ENCODE results near the gene CORO6. TPM values are rescaled to one million over a fixed set of nuclear protein-coding genes. Genes with fewer than 3 reads are reported as not detected.

CORO6 gene
- total and polyA plus RNA-seq, 10 of the 15 experiments (the other 5 are each of a cell fraction or from before 2014, with no cell fraction given) = 0.26 to 5.0 (median 1.7) TPM; not detected in 1

DNA sequence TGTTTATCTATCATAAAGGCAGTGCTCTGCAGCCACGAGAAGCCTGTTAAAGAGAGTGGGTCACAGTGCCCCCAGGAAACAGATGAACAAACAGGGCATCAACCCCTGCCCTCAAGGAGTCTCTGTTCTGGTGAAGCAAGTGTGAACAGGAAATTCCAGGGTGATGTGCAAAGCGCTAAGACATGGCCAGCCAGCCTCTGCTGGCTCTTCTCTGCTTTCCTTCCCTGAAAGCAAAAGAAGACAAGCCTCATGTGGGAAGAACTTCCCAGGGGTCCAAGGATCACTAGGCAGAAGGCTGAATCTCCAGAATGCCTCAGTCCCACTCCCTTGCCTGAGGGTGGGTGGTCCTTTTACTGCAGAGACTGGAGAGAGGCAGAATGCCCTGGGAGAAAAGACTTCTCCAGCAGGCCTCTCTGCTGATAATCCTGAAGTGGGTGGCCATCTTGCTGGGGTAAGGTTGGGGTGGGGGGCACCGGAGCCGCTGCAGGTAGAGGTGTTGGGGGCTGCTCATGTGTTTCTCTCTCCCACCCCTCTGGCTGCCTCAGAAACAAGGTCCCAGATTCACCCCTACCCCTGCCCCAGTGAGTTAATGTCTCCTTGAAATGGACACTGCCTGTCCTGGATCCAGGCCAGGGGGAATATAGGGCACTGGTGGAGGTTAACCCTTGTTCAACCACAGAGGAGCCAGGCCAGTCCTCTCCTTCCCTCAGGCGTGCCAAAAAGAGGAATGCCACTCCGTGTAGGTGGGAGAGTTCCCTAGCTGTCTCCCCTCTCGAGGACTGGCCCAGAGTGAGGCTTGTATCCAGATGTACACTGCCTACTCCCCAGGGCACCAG, 27.4 kb downstream of the CORO6 start:
- no TSS peak for BruUV-seq (replicated peaks)
- H3K9me3 ChIP-seq (replicated peaks; ENCODE audit: control insufficient read depth, insufficient read depth, low read length) = no peaks in the 10 kb centered on the region
- 0 out of 2 replicates have a peak overlapping the region, but pooled peaks have one; percentile 3 for H3K4me2 ChIP-seq (ENCODE audit: control insufficient read depth, insufficient read depth)
- H3K4me1 ChIP-seq (ENCODE audit: control insufficient read depth, insufficient read depth, low read length) = peaks cover 33% of the 10 kb centered on the region
- no peaks in the 10 kb centered on the region for H3K36me3 ChIP-seq (ENCODE audit: control insufficient read depth in 2 of 2, insufficient read depth in 2 of 2, low read length in 1 of 2)
- ChIA-PET POLR2A (no interaction called here), CTCF (interaction anchor here (1.6 to 5.0 kb wide), 2 partner anchors 10 to 22 kb away, joined by 6 to 64 read pairs; no protein-coding TSS in a partner anchor), SMC1A (ENCODE audit: uncharacterized antibody, unreplicated experiment) (no interaction called here), RAD21 (ENCODE audit: unreplicated experiment) (interaction anchor here (1.2 kb wide), 1 partner anchor 18 kb away, joined by 4 read pairs; no protein-coding TSS in a partner anchor)
- H2AFZ ChIP-seq (ENCODE audit: control insufficient read depth, low read depth, low read length) = no peak overlapping the region
- H3K27ac ChIP-seq (ENCODE audit: control insufficient read depth, insufficient read depth) = no peak overlapping the region
- in situ Hi-C loops (cut with MboI) = no loop called here
- ATAC-seq (no peak), DNase-seq (ENCODE audit: low read depth, low spot score) (no peak), FAIRE-seq (no peak)
- H3K27me3 ChIP-seq (replicated peaks in 1 of 2; ENCODE audit: control insufficient read depth in 2 of 2, insufficient read depth in 2 of 2, low read length in 1 of 2) = no peaks in the 10 kb centered on the region; a peak in 1 of 4 replicates
- H3K79me2 ChIP-seq (ENCODE audit: control insufficient read depth, insufficient read depth, low read length) = no peaks in the 10 kb centered on the region
- 67% methylated on average over 7 of the region's 7 CpGs for WGBS (ENCODE audit: insufficient coverage, insufficient replicate concordance, low lambda C conversion rate, missing lambda C conversion rate)
- TF ChIP-seq KAT2A (conservative IDR thresholded peaks at IDR 0.05; ENCODE audit: control insufficient read depth, low read depth, low read length) (no peak), CHD1 (IDR thresholded peaks at IDR 0.05; ENCODE audit: low read depth, low read length) (no peak), SRF (IDR thresholded peaks at IDR 0.05; ENCODE audit: low read depth in 2 of 2, low read length in 2 of 2) (no peak), CHD4 (IDR thresholded peaks at IDR 0.05) (no peak), CREM (IDR thresholded peaks at IDR 0.05; ENCODE audit: low read depth) (no peak), POLR2AphosphoS2 (IDR thresholded peaks at IDR 0.05; ENCODE audit: low read depth, low read length) (no peak), SIN3A (IDR thresholded peaks at IDR 0.05; ENCODE audit: low read depth, low read length) (no peak), CREB1 (IDR thresholded peaks at IDR 0.05; ENCODE audit: low read depth) (no peak), SP1 (IDR thresholded peaks at IDR 0.05; ENCODE audit: low read depth, low read length) (no peak), NBN (IDR thresholded peaks at IDR 0.05) (no peak), RCOR1 (conservative IDR thresholded peaks at IDR 0.05; ENCODE audit: low read depth, low read length) (no peak), MEF2A (IDR thresholded peaks at IDR 0.05; ENCODE audit: insufficient read depth, low read depth, low read length) (no peak), ZNF384 (IDR thresholded peaks at IDR 0.05; ENCODE audit: borderline replicate concordance, low read depth, low read length) (no peak), ZNF622 (IDR thresholded peaks at IDR 0.05) (no peak)
- TF ChIP-seq, protein P1, sequence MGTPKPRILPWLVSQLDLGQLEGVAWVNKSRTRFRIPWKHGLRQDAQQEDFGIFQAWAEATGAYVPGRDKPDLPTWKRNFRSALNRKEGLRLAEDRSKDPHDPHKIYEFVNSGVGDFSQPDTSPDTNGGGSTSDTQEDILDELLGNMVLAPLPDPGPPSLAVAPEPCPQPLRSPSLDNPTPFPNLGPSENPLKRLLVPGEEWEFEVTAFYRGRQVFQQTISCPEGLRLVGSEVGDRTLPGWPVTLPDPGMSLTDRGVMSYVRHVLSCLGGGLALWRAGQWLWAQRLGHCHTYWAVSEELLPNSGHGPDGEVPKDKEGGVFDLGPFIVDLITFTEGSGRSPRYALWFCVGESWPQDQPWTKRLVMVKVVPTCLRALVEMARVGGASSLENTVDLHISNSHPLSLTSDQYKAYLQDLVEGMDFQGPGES (IDR thresholded peaks at IDR 0.05) = no peak
- TF ChIP-seq, protein P2, sequence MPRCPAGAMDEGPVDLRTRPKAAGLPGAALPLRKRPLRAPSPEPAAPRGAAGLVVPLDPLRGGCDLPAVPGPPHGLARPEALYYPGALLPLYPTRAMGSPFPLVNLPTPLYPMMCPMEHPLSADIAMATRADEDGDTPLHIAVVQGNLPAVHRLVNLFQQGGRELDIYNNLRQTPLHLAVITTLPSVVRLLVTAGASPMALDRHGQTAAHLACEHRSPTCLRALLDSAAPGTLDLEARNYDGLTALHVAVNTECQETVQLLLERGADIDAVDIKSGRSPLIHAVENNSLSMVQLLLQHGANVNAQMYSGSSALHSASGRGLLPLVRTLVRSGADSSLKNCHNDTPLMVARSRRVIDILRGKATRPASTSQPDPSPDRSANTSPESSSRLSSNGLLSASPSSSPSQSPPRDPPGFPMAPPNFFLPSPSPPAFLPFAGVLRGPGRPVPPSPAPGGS (IDR thresholded peaks at IDR 0.05; ENCODE audit: borderline replicate concordance, insufficient read depth, low read depth, low read length, poor library complexity, severe bottlenecking) = no peak
- TF ChIP-seq, protein P3, sequence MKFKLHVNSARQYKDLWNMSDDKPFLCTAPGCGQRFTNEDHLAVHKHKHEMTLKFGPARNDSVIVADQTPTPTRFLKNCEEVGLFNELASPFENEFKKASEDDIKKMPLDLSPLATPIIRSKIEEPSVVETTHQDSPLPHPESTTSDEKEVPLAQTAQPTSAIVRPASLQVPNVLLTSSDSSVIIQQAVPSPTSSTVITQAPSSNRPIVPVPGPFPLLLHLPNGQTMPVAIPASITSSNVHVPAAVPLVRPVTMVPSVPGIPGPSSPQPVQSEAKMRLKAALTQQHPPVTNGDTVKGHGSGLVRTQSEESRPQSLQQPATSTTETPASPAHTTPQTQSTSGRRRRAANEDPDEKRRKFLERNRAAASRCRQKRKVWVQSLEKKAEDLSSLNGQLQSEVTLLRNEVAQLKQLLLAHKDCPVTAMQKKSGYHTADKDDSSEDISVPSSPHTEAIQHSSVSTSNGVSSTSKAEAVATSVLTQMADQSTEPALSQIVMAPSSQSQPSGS (IDR thresholded peaks at IDR 0.05; ENCODE audit: low read length) = no peak
- intact Hi-C loops (cut with micrococcal nuclease; ENCODE audit: unreplicated experiment) = loop anchor here (10.0 kb wide), 1 partner anchor 231 kb away; no protein-coding TSS in a partner anchor
- no peaks in the 10 kb centered on the region for H4K20me1 ChIP-seq (ENCODE audit: control insufficient read depth, insufficient read depth)
- H3K4me3 ChIP-seq = no peak overlapping the region
- no peak overlapping the region for H3K9ac ChIP-seq (ENCODE audit: control insufficient read depth, insufficient read depth, low read length)
